ENCODE measurements around the gene NDUFB5.

Gene NDUFB5

DNA sequence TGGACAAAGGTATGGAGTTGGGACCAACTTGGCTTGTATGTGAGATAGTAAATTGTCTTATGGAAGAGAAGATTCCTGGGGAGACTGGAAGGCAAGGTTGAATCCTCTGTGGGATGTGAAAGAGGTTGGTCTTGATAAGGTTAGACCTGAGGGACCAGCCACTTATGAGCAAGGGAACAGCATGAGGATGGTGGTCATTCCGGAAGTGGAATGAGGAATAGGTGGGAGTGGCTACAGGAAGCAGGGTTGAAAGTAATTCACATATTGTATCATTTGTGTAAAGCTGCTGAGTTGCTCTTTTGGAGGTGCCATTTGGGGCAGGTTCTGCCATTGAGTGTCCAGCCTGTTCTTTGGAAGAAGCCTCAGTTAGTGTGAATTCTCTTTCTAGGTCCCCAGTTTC lies 61.4 kb downstream of the NDUFB5 start:
- Histone ChIP-seq H3K9ac (ENCODE audit: low read length) (no peak overlapping the region), H3K9me3 (ENCODE audit: control insufficient read depth, low read depth, low read length) (no peaks in the 10 kb centered on the region), H3K36me3 (ENCODE audit: control insufficient read depth, low read depth, low read length) (no peaks in the 10 kb centered on the region), H3K27me3 (ENCODE audit: control insufficient read depth, insufficient read depth, low read length) (no peaks in the 10 kb centered on the region), H3K4me1 (ENCODE audit: control insufficient read depth, low read depth, low read length) (peaks cover 18% of the 10 kb centered on the region), H3K4me3 (ENCODE audit: low read length) (no peak overlapping the region), H3K27ac (ENCODE audit: low read length) (no peak overlapping the region)

DNA sequence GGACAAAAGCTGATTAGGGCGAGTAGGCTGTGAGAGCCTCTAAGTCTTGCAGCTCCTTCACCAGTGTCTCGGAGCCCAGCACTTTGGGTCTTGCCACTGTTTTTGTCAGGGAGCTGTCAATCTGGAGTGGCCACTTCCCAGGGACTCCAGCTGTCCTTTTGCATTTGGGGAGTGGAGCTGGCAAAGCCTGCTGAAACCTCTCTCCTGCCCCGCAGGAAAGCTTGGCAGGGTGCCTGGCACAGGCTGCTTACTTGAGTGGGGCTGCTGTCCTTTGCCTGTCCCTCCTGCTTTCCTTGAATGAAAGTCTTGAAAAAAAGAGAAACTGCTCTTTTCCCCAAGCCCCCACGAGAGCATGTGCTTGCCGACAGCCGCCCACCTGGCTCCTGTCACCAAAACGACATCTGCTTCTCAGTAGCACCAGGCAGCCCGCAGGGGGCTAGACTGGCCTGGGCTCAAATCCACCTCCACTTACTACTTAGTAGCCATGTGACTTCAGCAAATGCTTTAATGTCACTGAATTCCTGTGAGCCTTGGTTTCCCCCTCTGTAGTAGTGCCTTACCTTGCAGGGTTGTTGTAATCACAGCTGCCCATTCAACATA lies 61.9 kb downstream of the NDUFB5 start:
- Histone ChIP-seq H3K9me3 (ENCODE audit: control insufficient read depth, low read depth, low read length) (no peaks in the 10 kb centered on the region), H3K4me3 (ENCODE audit: low read length) (no peak overlapping the region), H3K4me1 (ENCODE audit: control insufficient read depth, low read depth, low read length) (peaks cover 18% of the 10 kb centered on the region), H3K27me3 (ENCODE audit: control insufficient read depth, insufficient read depth, low read length) (no peaks in the 10 kb centered on the region), H3K36me3 (ENCODE audit: control insufficient read depth, low read depth, low read length) (no peaks in the 10 kb centered on the region), H3K27ac (ENCODE audit: low read length) (no peak overlapping the region), H3K9ac (ENCODE audit: low read length) (no peak overlapping the region)

DNA sequence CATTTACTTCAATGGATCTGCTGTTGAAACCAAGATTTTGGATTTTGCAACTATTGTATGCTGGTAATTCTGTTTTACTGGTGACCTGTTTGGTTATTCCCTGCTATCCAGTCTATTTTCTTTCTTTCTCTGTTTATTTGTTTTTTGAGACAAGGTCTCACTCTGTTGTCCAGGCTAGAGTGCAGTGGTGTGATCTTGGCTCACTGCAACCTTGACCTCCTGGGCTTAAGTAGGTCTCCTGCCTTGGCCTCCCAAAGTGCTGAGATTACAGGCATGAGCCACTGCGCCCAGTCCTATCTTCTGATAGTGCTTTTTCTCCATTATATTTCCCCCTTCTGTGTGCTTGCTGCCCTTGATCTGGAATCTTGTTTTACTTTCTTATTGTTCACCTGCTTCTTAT lies 63.8 kb downstream of the NDUFB5 start:
- H3K9ac ChIP-seq (ENCODE audit: low read length) = no peak overlapping the region
- no peaks in the 10 kb centered on the region for H3K36me3 ChIP-seq (ENCODE audit: control insufficient read depth, low read depth, low read length)
- H3K27me3 ChIP-seq (ENCODE audit: control insufficient read depth, insufficient read depth, low read length) = no peaks in the 10 kb centered on the region
- H3K27ac ChIP-seq (ENCODE audit: low read length) = no peak overlapping the region
- no peaks in the 10 kb centered on the region for H3K9me3 ChIP-seq (ENCODE audit: control insufficient read depth, low read depth, low read length)
- peaks cover 18% of the 10 kb centered on the region for H3K4me1 ChIP-seq (ENCODE audit: control insufficient read depth, low read depth, low read length)
- H3K4me3 ChIP-seq (ENCODE audit: low read length) = no peak overlapping the region

- H3K4me3 ChIP-seq (ENCODE audit: low read length) = no peak overlapping the region
- H3K27ac ChIP-seq (ENCODE audit: low read length) = no peak overlapping the region
- no peaks in the 10 kb centered on the region for H3K27me3 ChIP-seq (ENCODE audit: control insufficient read depth, insufficient read depth, low read length)
- H3K36me3 ChIP-seq (ENCODE audit: control insufficient read depth, low read depth, low read length) = no peaks in the 10 kb centered on the region
- no peaks in the 10 kb centered on the region for H3K9me3 ChIP-seq (ENCODE audit: control insufficient read depth, low read depth, low read length)
- H3K9ac ChIP-seq (ENCODE audit: low read length) = no peak overlapping the region
- H3K4me1 ChIP-seq (ENCODE audit: control insufficient read depth, low read depth, low read length) = peaks cover 18% of the 10 kb centered on the region
Measured at GRCh38 chr3:179670311-179670710, 65.7 kb downstream of the NDUFB5 start.

DNA sequence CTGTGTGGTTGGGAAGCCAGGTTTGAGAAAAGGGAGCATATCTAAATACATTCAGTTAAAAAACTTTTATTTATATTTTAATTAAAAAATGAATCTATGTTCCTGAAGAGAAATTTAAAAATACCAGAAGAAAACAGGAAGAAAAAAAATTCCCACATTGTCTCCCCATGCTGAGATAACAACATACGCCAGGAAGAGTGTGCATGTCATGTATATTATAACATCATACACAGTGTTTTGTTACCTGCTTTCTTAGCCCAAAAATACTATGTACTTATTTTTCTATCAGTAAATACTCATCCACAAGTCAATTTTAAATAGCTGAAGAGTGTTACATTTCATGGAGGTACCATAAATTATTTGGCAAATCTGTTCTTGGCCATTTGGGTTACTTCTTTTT lies 66.7 kb downstream of the NDUFB5 start:
- Histone ChIP-seq H3K9me3 (ENCODE audit: control insufficient read depth, low read depth, low read length) (no peaks in the 10 kb centered on the region), H3K4me3 (ENCODE audit: low read length) (no peak overlapping the region), H3K9ac (ENCODE audit: low read length) (no peak overlapping the region), H3K36me3 (ENCODE audit: control insufficient read depth, low read depth, low read length) (no peaks in the 10 kb centered on the region), H3K27me3 (ENCODE audit: control insufficient read depth, insufficient read depth, low read length) (no peaks in the 10 kb centered on the region), H3K4me1 (ENCODE audit: control insufficient read depth, low read depth, low read length) (peaks cover 12% of the 10 kb centered on the region), H3K27ac (ENCODE audit: low read length) (no peak overlapping the region)

DNA sequence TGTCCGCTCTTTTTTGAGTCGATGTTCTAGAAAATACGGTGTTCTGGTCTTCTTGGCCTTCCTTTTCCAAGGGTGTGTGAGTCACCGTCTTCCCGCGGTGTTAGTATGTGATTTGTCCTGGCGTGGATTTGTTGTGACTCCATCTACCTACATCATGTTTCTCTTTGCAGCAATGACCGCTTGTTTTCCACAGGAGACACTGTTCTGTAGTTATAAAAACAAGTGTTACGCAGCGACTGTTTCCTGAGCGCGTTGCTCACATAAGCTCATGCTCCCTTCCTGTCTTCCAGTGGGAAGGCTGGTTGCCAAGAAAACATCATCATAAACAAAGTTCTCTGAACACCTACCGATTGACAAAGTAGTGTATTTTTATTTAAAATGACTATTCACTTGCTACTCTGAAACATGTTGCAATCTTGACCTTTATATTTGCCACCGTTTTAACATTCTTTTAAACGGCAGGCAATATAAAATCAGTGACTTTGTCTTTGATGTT lies 67.2 kb downstream of the NDUFB5 start:
- H3K36me3 ChIP-seq (ENCODE audit: control insufficient read depth, low read depth, low read length) = no peaks in the 10 kb centered on the region

DNA sequence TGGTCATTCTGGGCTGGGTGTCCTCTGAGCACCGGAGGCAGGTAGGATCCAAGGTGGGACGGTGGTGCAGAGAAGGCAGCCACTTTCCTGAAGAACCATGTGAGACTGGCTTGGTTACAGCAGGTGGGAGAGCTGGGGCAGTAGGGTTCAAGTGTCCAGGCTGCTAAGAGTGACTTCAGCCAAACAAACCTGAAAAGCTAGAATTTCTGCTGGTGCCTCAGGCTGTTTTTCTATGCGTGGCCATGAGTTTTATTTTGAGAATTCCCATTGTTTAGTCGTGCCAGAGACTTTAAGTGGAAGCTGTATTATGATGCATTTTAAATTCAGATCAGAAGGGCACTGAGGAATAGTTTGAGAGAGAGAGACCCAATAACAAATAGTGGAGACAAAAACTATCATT lies 68.3 kb downstream of the NDUFB5 start:
- Histone ChIP-seq H3K27ac (ENCODE audit: low read length) (no peak overlapping the region), H3K9me3 (ENCODE audit: control insufficient read depth, low read depth, low read length) (no peaks in the 10 kb centered on the region), H3K9ac (ENCODE audit: low read length) (no peak overlapping the region), H3K36me3 (ENCODE audit: control insufficient read depth, low read depth, low read length) (no peaks in the 10 kb centered on the region), H3K4me3 (ENCODE audit: low read length) (no peak overlapping the region), H3K27me3 (ENCODE audit: control insufficient read depth, insufficient read depth, low read length) (no peaks in the 10 kb centered on the region), H3K4me1 (ENCODE audit: control insufficient read depth, low read depth, low read length) (peaks cover 4% of the 10 kb centered on the region)

More for the DNA sequence above, 67.2 kb downstream of the NDUFB5 start:
- no peak overlapping the region for H3K27ac ChIP-seq (ENCODE audit: low read length)
- no peaks in the 10 kb centered on the region for H3K27me3 ChIP-seq (ENCODE audit: control insufficient read depth, insufficient read depth, low read length)
- no peak overlapping the region for H3K4me3 ChIP-seq (ENCODE audit: low read length)
- H3K9me3 ChIP-seq (ENCODE audit: control insufficient read depth, low read depth, low read length) = no peaks in the 10 kb centered on the region
- no peak overlapping the region for H3K9ac ChIP-seq (ENCODE audit: low read length)
- H3K4me1 ChIP-seq (ENCODE audit: control insufficient read depth, low read depth, low read length) = peaks cover 7% of the 10 kb centered on the region

GRCh38 chr3:179673523-179673922 lies 68.9 kb downstream of the NDUFB5 start:
- no peak overlapping the region for H3K4me3 ChIP-seq (ENCODE audit: low read length)
- peaks cover 4% of the 10 kb centered on the region for H3K4me1 ChIP-seq (ENCODE audit: control insufficient read depth, low read depth, low read length)
- no peaks in the 10 kb centered on the region for H3K27me3 ChIP-seq (ENCODE audit: control insufficient read depth, insufficient read depth, low read length)
- no peaks in the 10 kb centered on the region for H3K36me3 ChIP-seq (ENCODE audit: control insufficient read depth, low read depth, low read length)
- no peak overlapping the region for H3K27ac ChIP-seq (ENCODE audit: low read length)
- no peak overlapping the region for H3K9ac ChIP-seq (ENCODE audit: low read length)
- no peaks in the 10 kb centered on the region for H3K9me3 ChIP-seq (ENCODE audit: control insufficient read depth, low read depth, low read length)

- H3K4me3 ChIP-seq (ENCODE audit: low read length) = no peak overlapping the region
- H3K9ac ChIP-seq (ENCODE audit: low read length) = no peak overlapping the region
- H3K4me1 ChIP-seq (ENCODE audit: control insufficient read depth, low read depth, low read length) = peaks cover 4% of the 10 kb centered on the region
- no peaks in the 10 kb centered on the region for H3K27me3 ChIP-seq (ENCODE audit: control insufficient read depth, insufficient read depth, low read length)
- H3K36me3 ChIP-seq (ENCODE audit: control insufficient read depth, low read depth, low read length) = no peaks in the 10 kb centered on the region
- H3K27ac ChIP-seq (ENCODE audit: low read length) = no peak overlapping the region
- H3K9me3 ChIP-seq (ENCODE audit: control insufficient read depth, low read depth, low read length) = no peaks in the 10 kb centered on the region
Measured at GRCh38 chr3:179676081-179676480, 71.5 kb downstream of the NDUFB5 start.
